ENCODE results near the gene GALNT1. TPM values are rescaled to one million over a fixed set of nuclear protein-coding genes. Genes with fewer than 3 reads are reported as not detected.

GALNT1 gene
- total and polyA plus RNA-seq, 10 of the 15 experiments (the other 5 are each of a cell fraction or from before 2014, with no cell fraction given): 8.0 to 53.7 (median 29.9) TPM

GRCh38 chr18:35637227-35637626 lies 55.7 kb downstream of the GALNT1 start:
- ChIA-PET RAD21 (ENCODE audit: unreplicated experiment) (no interaction called here), CTCF (no interaction called here), POLR2A (no interaction called here), SMC1A (ENCODE audit: uncharacterized antibody, unreplicated experiment) (interaction anchor here (0.9 to 1.4 kb wide), 3 partner anchors 25 to 54 kb away, joined by 3 to 5 read pairs (median 3); no protein-coding TSS in a partner anchor)
- no peak for FAIRE-seq
- no peak overlapping the region for H3K9ac ChIP-seq (ENCODE audit: control insufficient read depth, insufficient read depth, low read length)
- no peak overlapping the region for H2AFZ ChIP-seq (ENCODE audit: control insufficient read depth, low read depth, low read length)
- H3K27ac ChIP-seq (ENCODE audit: control insufficient read depth, insufficient read depth): no peak overlapping the region
- in situ Hi-C loops (cut with MboI) (no loop called here), intact Hi-C loops (cut with micrococcal nuclease; ENCODE audit: unreplicated experiment) (no loop called here)
- no peaks in the 10 kb centered on the region for H3K79me2 ChIP-seq (ENCODE audit: control insufficient read depth, insufficient read depth, low read length)
- DNase-seq (ENCODE audit: low read depth, low spot score): no peak
- no peaks in the 10 kb centered on the region for H3K4me1 ChIP-seq (ENCODE audit: control insufficient read depth, insufficient read depth, low read length)
- no peaks in the 10 kb centered on the region; the same call in 1 of the 3 replicates for H3K9me3 ChIP-seq (replicated peaks; ENCODE audit: control insufficient read depth, insufficient read depth, low read length)
- no peaks in the 10 kb centered on the region for H3K27me3 ChIP-seq (replicated peaks in 1 of 2; ENCODE audit: control insufficient read depth in 2 of 2, insufficient read depth in 2 of 2, low read length in 1 of 2)
- H3K36me3 ChIP-seq (ENCODE audit: control insufficient read depth in 2 of 2, insufficient read depth in 2 of 2, low read length in 1 of 2): no peaks in the 10 kb centered on the region; a peak in 1 of 4 replicates
- BruUV-seq (replicated peaks): no TSS peak
- ATAC-seq: no peak
- no peak overlapping the region for H3K4me2 ChIP-seq (ENCODE audit: control insufficient read depth, insufficient read depth)
- 96% methylated on average over 5 of the region's 5 CpGs for WGBS (ENCODE audit: insufficient coverage, insufficient replicate concordance, low lambda C conversion rate, missing lambda C conversion rate)
- H4K20me1 ChIP-seq (ENCODE audit: control insufficient read depth, insufficient read depth): no peaks in the 10 kb centered on the region
- H3K4me3 ChIP-seq: no peak overlapping the region
- TF ChIP-seq ATF7 (IDR thresholded peaks at IDR 0.05; ENCODE audit: low read depth): no peak
- no peak for TF ChIP-seq ZBED1 (IDR thresholded peaks at IDR 0.05; ENCODE audit: borderline replicate concordance)
- TF ChIP-seq ZNF687 (IDR thresholded peaks at IDR 0.05): no peak
- no peak for TF ChIP-seq ZNF207 (IDR thresholded peaks at IDR 0.05; ENCODE audit: borderline replicate concordance)
- TF ChIP-seq BMI1 (IDR thresholded peaks at IDR 0.05; ENCODE audit: borderline replicate concordance): no peak
- no peak for TF ChIP-seq FOXK2 (IDR thresholded peaks at IDR 0.05)
- TF ChIP-seq NFYA (IDR thresholded peaks at IDR 0.05; ENCODE audit: borderline replicate concordance, low read depth, low read length): no peak
- no peak for TF ChIP-seq CHD4 (IDR thresholded peaks at IDR 0.05)
- no peak for TF ChIP-seq POLR2AphosphoS2 (IDR thresholded peaks at IDR 0.05; ENCODE audit: low read depth, low read length)
